ENCODE measurements around the gene NCK1. TPM values are rescaled to one million over a fixed set of nuclear protein-coding genes. Genes with fewer than 3 reads are reported as not detected.

Gene NCK1
- total and polyA plus RNA-seq, 9 of the 15 experiments (the other 6 are each of a cell fraction or from before 2014, with no cell fraction given), result 17.3 to 30.5 (median 25.0) TPM

GRCh38 chr3:136861890-136862616 is at the start of gene NCK1 (continued):
- TF ChIP-seq ARID4B (CRISPR knock-in tag; IDR thresholded peaks at IDR 0.05), result peak; percentile 83
- TF ChIP-seq MTA3 (IDR thresholded peaks at IDR 0.05; ENCODE audit: borderline replicate concordance), result peak; percentile 35; the same call in 1 of the 2 replicates
- peak; percentile 76 to 83 for TF ChIP-seq E2F6 (IDR thresholded peaks at IDR 0.05; ENCODE audit: borderline replicate concordance in 1 of 2, extremely low read depth in 1 of 2, insufficient read depth in 1 of 2, insufficient read length in 1 of 2, low read depth in 1 of 2, low read length in 1 of 2, poor library complexity in 1 of 2, severe bottlenecking in 1 of 2)
- peak; percentile 98 for TF ChIP-seq PKNOX1 (IDR thresholded peaks at IDR 0.05)
- no peak for TF ChIP-seq PPARD (CRISPR knock-in tag; IDR thresholded peaks at IDR 0.05)
- peak; percentile 62 for TF ChIP-seq FOS (IDR thresholded peaks at IDR 0.05; ENCODE audit: extremely low read depth, insufficient read length)
- no peak for TF ChIP-seq NR2C2 (CRISPR knock-in tag; IDR thresholded peaks at IDR 0.05)
- TF ChIP-seq NR2C2 (tag; IDR thresholded peaks at IDR 0.05), result peak; percentile 41
- TF ChIP-seq C11orf30 (IDR thresholded peaks at IDR 0.05; ENCODE audit: low read depth), result no peak
- TF ChIP-seq ZNF197 (CRISPR knock-in tag; IDR thresholded peaks at IDR 0.05; ENCODE audit: low read depth), result no peak
- no peak for TF ChIP-seq BCOR (IDR thresholded peaks at IDR 0.05)
- no peak for TF ChIP-seq DIDO1 (tag; IDR thresholded peaks at IDR 0.05; ENCODE audit: low read depth)
- 0 out of 4 replicates have a peak, but pooled peaks of 1 of the 2 experiments have one; percentile 12 for TF ChIP-seq UBTF (IDR thresholded peaks at IDR 0.05; ENCODE audit: borderline replicate concordance in 1 of 2, low read depth in 2 of 2, low read length in 2 of 2)
- TF ChIP-seq LARP7 (IDR thresholded peaks at IDR 0.05), result no peak
- peak; percentile 81 for TF ChIP-seq GABPB1 (CRISPR knock-in tag; IDR thresholded peaks at IDR 0.05)
- TF ChIP-seq PCBP2 (IDR thresholded peaks at IDR 0.05; ENCODE audit: low read depth, low read length, poor library complexity, severe bottlenecking), result no peak
- no peak for TF ChIP-seq ZBTB9 (CRISPR knock-in tag; IDR thresholded peaks at IDR 0.05)
